ENCODE measurements around the gene BSCL2.

BSCL2 gene

GRCh38 chr11:62728171-62728988 is 21.2 kb upstream of the BSCL2 start, which contains the start of gene TTC9C:
Gene TTC9C (plus strand): TSS chr11:62728486. CDS start chr11:62728849, 363 bp downstream.
- Histone ChIP-seq H3K4me1 (ENCODE audit: control insufficient read depth, insufficient read depth, low read length) (0 out of 2 replicates have a peak, but pooled peaks cover 9% of the 10 kb centered on the region), H3K9me3 (ENCODE audit: control insufficient read depth, insufficient read depth, low read length) (no peaks in the 10 kb centered on the region), H3K9ac (ENCODE audit: low read depth, low read length) (peak within 1 kb of the TSS; percentile 84), H3K27me3 (ENCODE audit: control insufficient read depth, insufficient read depth, low read length) (no peaks in the 10 kb centered on the region), H3K4me3 (ENCODE audit: low read depth, low read length) (peak within 1 kb of the TSS; percentile 88), H3K36me3 (ENCODE audit: control insufficient read depth, insufficient read depth, low read length) (peaks cover 30% of the 10 kb centered on the region), H3K27ac (ENCODE audit: low read depth, low read length) (peak within 1 kb of the TSS; percentile 98)

DNA sequence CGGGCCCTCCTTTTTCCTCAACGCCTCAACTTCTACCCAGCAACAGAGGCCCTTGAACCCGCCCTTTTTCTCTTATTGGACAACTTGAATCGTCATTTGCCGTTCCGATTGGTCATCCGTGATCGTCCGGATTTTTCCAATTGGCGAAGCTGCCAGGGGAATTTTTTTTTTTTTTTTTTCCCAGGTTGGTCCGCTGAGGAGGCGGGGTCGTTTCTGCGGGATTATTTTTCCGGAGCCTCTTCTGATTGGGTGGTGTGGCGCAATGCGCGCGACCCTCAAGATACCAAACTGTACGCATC is 20.6 kb upstream of the BSCL2 start:
- H3K9me3 ChIP-seq (ENCODE audit: control insufficient read depth, insufficient read depth, low read length): no peaks in the 10 kb centered on the region
- peak overlapping the region; percentile 98 for H3K27ac ChIP-seq (ENCODE audit: low read depth, low read length)
- H3K36me3 ChIP-seq (ENCODE audit: control insufficient read depth, insufficient read depth, low read length): peaks cover 30% of the 10 kb centered on the region
- peak overlapping the region; percentile 88 for H3K4me3 ChIP-seq (ENCODE audit: low read depth, low read length)
- H3K4me1 ChIP-seq (ENCODE audit: control insufficient read depth, insufficient read depth, low read length): 0 out of 2 replicates have a peak, but pooled peaks cover 9% of the 10 kb centered on the region
- H3K27me3 ChIP-seq (ENCODE audit: control insufficient read depth, insufficient read depth, low read length): no peaks in the 10 kb centered on the region
- peak overlapping the region; percentile 84 for H3K9ac ChIP-seq (ENCODE audit: low read depth, low read length)

DNA sequence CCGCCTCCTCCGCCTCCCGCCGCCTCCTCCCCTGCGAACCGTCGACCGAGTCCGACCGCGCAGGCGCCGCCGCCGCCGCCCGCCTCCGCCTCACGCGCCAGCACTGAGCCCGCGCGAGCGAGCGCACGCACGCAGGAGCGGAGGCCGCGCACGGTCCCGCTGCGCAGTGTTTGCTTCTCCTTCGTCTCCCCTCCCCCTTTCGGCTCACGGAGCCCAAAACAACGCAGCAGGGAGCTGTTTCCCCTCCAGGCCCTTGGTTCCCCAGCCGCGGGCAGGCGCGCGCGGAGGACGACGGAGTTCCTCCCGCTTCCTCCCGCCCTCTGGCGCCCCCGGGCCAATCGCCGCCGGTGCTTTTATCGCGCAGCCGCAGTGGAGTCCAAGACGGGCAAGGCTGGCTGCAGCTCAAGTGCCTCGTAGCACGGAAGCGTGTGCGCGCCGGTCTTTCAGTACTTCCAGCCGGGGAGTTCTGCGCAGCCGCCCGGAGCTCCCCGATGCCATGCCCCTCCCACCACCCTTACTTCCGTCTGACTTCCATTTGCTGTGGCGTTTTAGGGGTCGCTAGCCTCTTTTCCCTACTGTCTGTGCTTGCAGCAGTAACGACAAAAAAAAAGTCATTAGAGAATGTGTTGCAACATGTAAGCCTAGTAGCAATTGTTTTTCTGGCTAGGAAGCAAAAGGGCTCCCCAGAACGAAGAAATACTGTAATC is 20.1 kb upstream of the BSCL2 start, which contains the start of gene HNRNPUL2:
Gene HNRNPUL2 (minus strand): TSS at position 293 of the 707 bp plus-strand sequence. CDS start 301 bp downstream, outside the sequence.
- H3K36me3 ChIP-seq (ENCODE audit: control insufficient read depth, insufficient read depth, low read length): peaks cover 35% of the 10 kb centered on the region
- H3K4me3 ChIP-seq (ENCODE audit: low read depth, low read length): peak within 1 kb of the TSS; percentile 88
- no peaks in the 10 kb centered on the region for H3K9me3 ChIP-seq (ENCODE audit: control insufficient read depth, insufficient read depth, low read length)
- H3K9ac ChIP-seq (ENCODE audit: low read depth, low read length): peak within 1 kb of the TSS; percentile 84
- no peaks in the 10 kb centered on the region for H3K27me3 ChIP-seq (ENCODE audit: control insufficient read depth, insufficient read depth, low read length)
- peak within 1 kb of the TSS; percentile 98 for H3K27ac ChIP-seq (ENCODE audit: low read depth, low read length)
- 0 out of 2 replicates have a peak, but pooled peaks cover 9% of the 10 kb centered on the region for H3K4me1 ChIP-seq (ENCODE audit: control insufficient read depth, insufficient read depth, low read length)

DNA sequence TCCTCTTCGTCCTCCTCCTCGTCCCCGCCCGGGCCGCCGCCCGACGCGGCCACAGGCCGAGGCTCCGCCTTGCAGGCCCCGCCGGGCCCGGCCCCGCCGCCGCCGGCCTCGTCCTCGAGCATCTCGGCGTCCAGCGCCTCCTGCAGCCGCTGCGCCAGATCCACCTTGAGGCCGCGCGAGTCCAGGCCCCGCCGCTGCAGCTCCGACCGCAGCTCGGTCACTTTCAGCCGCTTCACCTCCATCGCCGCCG is 19.6 kb upstream of the BSCL2 start:
- H3K27ac ChIP-seq (ENCODE audit: low read depth, low read length): peak overlapping the region; percentile 98
- 0 out of 2 replicates have a peak, but pooled peaks cover 9% of the 10 kb centered on the region for H3K4me1 ChIP-seq (ENCODE audit: control insufficient read depth, insufficient read depth, low read length)
- no peaks in the 10 kb centered on the region for H3K9me3 ChIP-seq (ENCODE audit: control insufficient read depth, insufficient read depth, low read length)
- no peaks in the 10 kb centered on the region for H3K27me3 ChIP-seq (ENCODE audit: control insufficient read depth, insufficient read depth, low read length)
- H3K9ac ChIP-seq (ENCODE audit: low read depth, low read length): peak overlapping the region; percentile 71
- H3K36me3 ChIP-seq (ENCODE audit: control insufficient read depth, insufficient read depth, low read length): peaks cover 40% of the 10 kb centered on the region
- H3K4me3 ChIP-seq (ENCODE audit: low read depth, low read length): peak overlapping the region; percentile 88

DNA sequence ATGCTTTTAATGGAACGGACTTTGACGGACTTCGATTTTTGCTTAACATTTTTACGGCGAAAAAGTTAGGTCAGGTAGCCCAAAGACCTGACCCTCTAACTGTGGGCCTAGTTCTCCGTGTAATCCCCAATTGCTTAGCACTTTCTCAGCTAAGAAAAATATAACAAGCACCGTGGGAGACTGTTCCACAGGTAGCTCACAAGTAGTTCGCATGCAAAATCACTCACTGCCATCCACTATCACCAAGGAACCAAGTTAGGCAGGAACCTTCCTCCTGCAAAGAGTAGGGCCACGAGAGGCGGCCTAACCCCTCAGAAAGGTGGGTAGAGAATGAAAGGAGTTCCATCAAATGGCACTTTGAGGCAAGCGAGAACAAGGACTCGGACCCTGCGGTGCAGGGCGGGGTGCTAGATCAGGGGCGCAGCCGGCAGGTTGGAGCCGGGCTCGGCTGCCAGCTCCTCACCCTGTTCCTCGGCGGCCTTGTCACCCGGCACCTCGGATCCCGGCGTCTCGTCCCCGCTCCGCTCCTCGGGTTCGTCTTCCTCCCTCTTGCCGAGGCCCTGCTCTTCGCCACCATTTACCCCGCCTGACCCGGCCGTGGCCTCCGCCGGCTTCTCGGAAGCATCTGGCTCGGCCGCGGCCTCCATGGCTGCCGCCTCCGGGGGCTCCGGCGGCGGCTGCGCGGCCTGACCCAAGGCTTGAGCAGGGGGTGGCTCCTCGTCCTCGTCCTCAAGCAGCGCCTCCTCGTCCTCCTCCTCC is 19.1 kb upstream of the BSCL2 start:
- H3K27me3 ChIP-seq (ENCODE audit: control insufficient read depth, insufficient read depth, low read length): no peaks in the 10 kb centered on the region
- H3K4me3 ChIP-seq (ENCODE audit: low read depth, low read length): peak overlapping the region; percentile 88
- peak overlapping the region; percentile 71 for H3K9ac ChIP-seq (ENCODE audit: low read depth, low read length)
- H3K4me1 ChIP-seq (ENCODE audit: control insufficient read depth, insufficient read depth, low read length): 0 out of 2 replicates have a peak, but pooled peaks cover 9% of the 10 kb centered on the region
- peaks cover 45% of the 10 kb centered on the region for H3K36me3 ChIP-seq (ENCODE audit: control insufficient read depth, insufficient read depth, low read length)
- H3K27ac ChIP-seq (ENCODE audit: low read depth, low read length): peak overlapping the region; percentile 98
- H3K9me3 ChIP-seq (ENCODE audit: control insufficient read depth, insufficient read depth, low read length): no peaks in the 10 kb centered on the region

DNA sequence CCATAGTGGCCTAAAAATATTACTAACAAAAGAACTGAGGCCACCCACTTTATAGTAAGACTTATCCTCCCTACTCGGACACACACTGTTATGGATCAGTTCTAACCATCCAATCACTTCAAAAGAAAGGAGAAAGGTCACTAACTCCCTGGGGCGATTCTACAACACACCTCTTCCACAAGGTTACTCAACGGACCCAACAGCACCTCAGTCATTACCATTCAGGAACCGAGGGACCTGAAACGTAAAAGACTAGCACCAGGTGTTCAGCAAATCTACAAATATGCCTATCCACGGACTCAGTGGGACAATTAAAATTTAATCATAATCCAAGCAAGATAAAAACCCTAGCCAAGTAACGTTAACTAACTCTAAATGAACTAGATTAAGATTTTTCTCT is 18.4 kb upstream of the BSCL2 start:
- H3K9me3 ChIP-seq (ENCODE audit: control insufficient read depth, insufficient read depth, low read length): no peaks in the 10 kb centered on the region
- peak overlapping the region; percentile 88 for H3K4me3 ChIP-seq (ENCODE audit: low read depth, low read length)
- H3K27me3 ChIP-seq (ENCODE audit: control insufficient read depth, insufficient read depth, low read length): no peaks in the 10 kb centered on the region
- H3K9ac ChIP-seq (ENCODE audit: low read depth, low read length): peak overlapping the region; percentile 71
- H3K36me3 ChIP-seq (ENCODE audit: control insufficient read depth, insufficient read depth, low read length): peaks cover 47% of the 10 kb centered on the region
- H3K4me1 ChIP-seq (ENCODE audit: control insufficient read depth, insufficient read depth, low read length): 0 out of 2 replicates have a peak, but pooled peaks cover 9% of the 10 kb centered on the region
- H3K27ac ChIP-seq (ENCODE audit: low read depth, low read length): peak overlapping the region; percentile 98

DNA sequence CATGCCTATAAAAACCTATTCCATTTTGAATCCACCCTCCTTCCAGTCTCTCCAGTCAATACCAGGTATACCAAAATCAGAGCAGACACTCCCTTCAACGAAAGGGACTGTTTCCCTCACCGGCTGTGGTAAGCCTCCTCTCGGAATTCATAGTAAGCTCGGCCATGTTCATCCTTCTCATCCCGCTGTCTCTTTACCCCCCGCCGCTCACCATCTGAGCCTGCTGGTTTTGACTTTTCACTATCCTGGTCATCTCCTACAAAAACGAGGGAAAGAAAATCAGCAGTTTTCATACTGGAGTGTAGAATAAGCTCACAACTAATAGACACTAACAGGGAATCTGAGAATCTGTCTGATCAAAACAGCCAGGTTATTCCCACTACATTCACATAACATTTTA is 16.9 kb upstream of the BSCL2 start:
- H3K27ac ChIP-seq (ENCODE audit: low read depth, low read length): no peak overlapping the region
- H3K4me3 ChIP-seq (ENCODE audit: low read depth, low read length): no peak overlapping the region
- H3K9ac ChIP-seq (ENCODE audit: low read depth, low read length): no peak overlapping the region
- H3K9me3 ChIP-seq (ENCODE audit: control insufficient read depth, insufficient read depth, low read length): no peaks in the 10 kb centered on the region
- peaks cover 57% of the 10 kb centered on the region for H3K36me3 ChIP-seq (ENCODE audit: control insufficient read depth, insufficient read depth, low read length)
- H3K4me1 ChIP-seq (ENCODE audit: control insufficient read depth, insufficient read depth, low read length): 0 out of 2 replicates have a peak, but pooled peaks cover 9% of the 10 kb centered on the region
- no peaks in the 10 kb centered on the region for H3K27me3 ChIP-seq (ENCODE audit: control insufficient read depth, insufficient read depth, low read length)

- Histone ChIP-seq H3K4me3 (ENCODE audit: low read depth, low read length) (no peak overlapping the region), H3K36me3 (ENCODE audit: control insufficient read depth, insufficient read depth, low read length) (peaks cover 78% of the 10 kb centered on the region)
Observed at GRCh38 chr11:62721994-62722393, 14.8 kb upstream of the BSCL2 start.

DNA sequence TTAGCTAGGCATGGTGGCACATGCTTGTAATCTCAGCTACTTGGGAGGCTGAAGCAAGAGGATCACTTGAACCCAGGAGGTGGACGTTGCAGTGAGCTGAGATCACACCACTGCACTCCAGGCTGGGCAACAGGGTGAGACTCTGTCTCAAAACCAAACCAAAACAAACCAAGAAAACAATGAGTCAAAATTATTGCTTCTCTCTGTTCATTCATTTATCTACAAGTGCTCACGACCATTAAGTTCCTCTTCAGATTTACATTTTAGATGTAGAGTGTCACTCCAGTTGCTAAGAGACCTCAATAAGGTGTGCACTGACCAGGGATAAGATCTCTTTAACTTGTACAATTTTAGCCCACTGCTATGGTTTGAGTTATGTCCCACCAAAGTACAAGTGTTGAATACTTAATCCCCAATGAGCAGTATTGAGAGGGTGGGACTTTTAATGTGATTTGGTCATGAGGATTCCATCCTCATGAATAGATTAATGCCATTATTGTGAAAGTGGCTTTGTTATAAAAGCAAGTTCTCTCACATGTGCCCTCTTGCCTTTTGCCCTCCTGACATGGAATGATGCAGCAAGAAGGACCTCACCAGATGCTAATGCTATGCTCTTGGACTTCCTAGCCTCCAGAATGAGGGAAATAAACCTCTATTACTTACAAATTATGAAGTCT is 12.2 kb upstream of the BSCL2 start:
- no peak overlapping the region for H3K9ac ChIP-seq (ENCODE audit: low read depth, low read length)
- H3K36me3 ChIP-seq (ENCODE audit: control insufficient read depth, insufficient read depth, low read length): peaks cover 97% of the 10 kb centered on the region
- no peaks in the 10 kb centered on the region for H3K9me3 ChIP-seq (ENCODE audit: control insufficient read depth, insufficient read depth, low read length)
- peaks cover 4% of the 10 kb centered on the region; the same call in 1 of the 2 replicates for H3K4me1 ChIP-seq (ENCODE audit: control insufficient read depth, insufficient read depth, low read length)
- H3K27me3 ChIP-seq (ENCODE audit: control insufficient read depth, insufficient read depth, low read length): no peaks in the 10 kb centered on the region
- H3K27ac ChIP-seq (ENCODE audit: low read depth, low read length): no peak overlapping the region
- H3K4me3 ChIP-seq (ENCODE audit: low read depth, low read length): no peak overlapping the region

More at GRCh38 chr11:62721994-62722393, 14.8 kb upstream of the BSCL2 start:
- no peaks in the 10 kb centered on the region for H3K27me3 ChIP-seq (ENCODE audit: control insufficient read depth, insufficient read depth, low read length)
- no peak overlapping the region for H3K27ac ChIP-seq (ENCODE audit: low read depth, low read length)
- H3K9ac ChIP-seq (ENCODE audit: low read depth, low read length): no peak overlapping the region
- H3K9me3 ChIP-seq (ENCODE audit: control insufficient read depth, insufficient read depth, low read length): no peaks in the 10 kb centered on the region
- 0 out of 2 replicates have a peak, but pooled peaks cover 9% of the 10 kb centered on the region for H3K4me1 ChIP-seq (ENCODE audit: control insufficient read depth, insufficient read depth, low read length)

DNA sequence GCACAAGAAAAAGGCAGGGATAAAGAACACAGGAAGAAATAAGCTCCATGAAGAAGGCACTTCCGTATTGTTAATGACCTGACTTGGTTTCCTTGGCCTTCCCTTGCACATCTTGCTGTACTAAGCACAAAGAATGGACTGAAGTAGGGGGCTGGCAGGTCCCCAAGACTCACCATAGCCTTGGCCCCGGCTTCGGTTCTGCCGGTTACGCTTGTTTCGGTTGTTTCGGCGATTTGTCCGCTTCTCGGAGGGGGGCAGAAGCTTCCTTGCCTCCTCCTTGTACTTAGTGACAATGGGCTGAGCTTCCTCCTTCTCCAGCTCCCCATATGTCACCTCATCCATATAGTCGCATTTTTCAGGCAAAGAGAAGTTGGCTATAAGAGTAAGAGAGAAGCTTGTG is 9.6 kb upstream of the BSCL2 start:
- no peak overlapping the region for H3K9ac ChIP-seq (ENCODE audit: low read depth, low read length)
- H3K27me3 ChIP-seq (ENCODE audit: control insufficient read depth, insufficient read depth, low read length): no peaks in the 10 kb centered on the region
- no peak overlapping the region for H3K4me3 ChIP-seq (ENCODE audit: low read depth, low read length)
- H3K4me1 ChIP-seq (ENCODE audit: control insufficient read depth, insufficient read depth, low read length): no peaks in the 10 kb centered on the region; the same call in 1 of the 2 replicates
- H3K9me3 ChIP-seq (ENCODE audit: control insufficient read depth, insufficient read depth, low read length): no peaks in the 10 kb centered on the region
- peaks cover 95% of the 10 kb centered on the region for H3K36me3 ChIP-seq (ENCODE audit: control insufficient read depth, insufficient read depth, low read length)
- H3K27ac ChIP-seq (ENCODE audit: low read depth, low read length): no peak overlapping the region
